HUES48 (cell line): Measurements from ENCODE around the gene NDUFS2.

Experiments used
- H3K27ac ChIP-seq: one replicate; pipeline ENCODE4 v1.7.0; 2013; ENCODE audit warnings: low read depth, low read length, inconsistent platforms
- H3K27me3 ChIP-seq: 2 replicates; pipeline ENCODE4 v1.6.1; 2013; ENCODE audit warnings: mild to moderate bottlenecking, low read length; ENCODE audit not compliant: control insufficient read depth, insufficient read depth
- H3K36me3 ChIP-seq: 2 replicates; pipeline ENCODE4 v1.6.1; 2013; ENCODE audit warnings: low read length; ENCODE audit not compliant: control insufficient read depth, insufficient read depth
- H3K4me1 ChIP-seq: 2 replicates; pipeline ENCODE4 v1.6.1; 2013; ENCODE audit warnings: mild to moderate bottlenecking, low read length; ENCODE audit not compliant: control insufficient read depth, insufficient read depth
- H3K4me3 ChIP-seq: 2 replicates; pipeline ENCODE4 v1.5.1; 2013; ENCODE audit warnings: mild to moderate bottlenecking, low read depth, low read length
- H3K9ac ChIP-seq: 2 replicates; pipeline ENCODE4 v1.6.1; 2013; ENCODE audit warnings: mild to moderate bottlenecking, low read depth, low read length, moderate library complexity
- H3K9me3 ChIP-seq: 2 replicates; pipeline ENCODE4 v1.6.1; 2013; ENCODE audit warnings: low read length; ENCODE audit not compliant: control insufficient read depth, insufficient read depth

NDUFS2 gene

GRCh38 chr1:161173711-161174110 is 28.5 kb upstream of the NDUFS2 start:
- no peak overlapping the region for H3K27ac ChIP-seq
- H3K9me3 ChIP-seq = no peaks in the 10 kb centered on the region
- no peak overlapping the region for H3K9ac ChIP-seq

GRCh38 chr1:161174911-161175310 is 27.3 kb upstream of the NDUFS2 start:
- Histone ChIP-seq H3K36me3 (peaks cover 53% of the 10 kb centered on the region), H3K9me3 (no peaks in the 10 kb centered on the region), H3K27ac (no peak overlapping the region), H3K27me3 (no peaks in the 10 kb centered on the region), H3K4me1 (peaks cover 9% of the 10 kb centered on the region; the same call in 1 of the 2 replicates), H3K4me3 (no peak overlapping the region), H3K9ac (no peak overlapping the region)

More at GRCh38 chr1:161173711-161174110, 28.5 kb upstream of the NDUFS2 start:
- no peak overlapping the region for H3K4me3 ChIP-seq
- H3K36me3 ChIP-seq = peaks cover 64% of the 10 kb centered on the region
- no peaks in the 10 kb centered on the region for H3K27me3 ChIP-seq
- peaks cover 9% of the 10 kb centered on the region; the same call in 1 of the 2 replicates for H3K4me1 ChIP-seq

GRCh38 chr1:161175771-161176453 is 26.3 kb upstream of the NDUFS2 start:
- Histone ChIP-seq H3K4me3 (peak overlapping the region; percentile 90; the same call in 1 of the 2 replicates), H3K36me3 (peaks cover 46% of the 10 kb centered on the region), H3K9ac (no peak overlapping the region), H3K27me3 (no peaks in the 10 kb centered on the region), H3K9me3 (no peaks in the 10 kb centered on the region), H3K27ac (no peak overlapping the region), H3K4me1 (peaks cover 9% of the 10 kb centered on the region; the same call in 1 of the 2 replicates)

GRCh38 chr1:161176468-161177111 is 25.6 kb upstream of the NDUFS2 start:
- Histone ChIP-seq H3K4me1 (peaks cover 9% of the 10 kb centered on the region; the same call in 1 of the 2 replicates), H3K27ac (peak overlapping the region; percentile 81), H3K9ac (peak overlapping the region; percentile 83; the same call in 1 of the 2 replicates), H3K27me3 (no peaks in the 10 kb centered on the region), H3K4me3 (peak overlapping the region; percentile 90), H3K36me3 (peaks cover 39% of the 10 kb centered on the region), H3K9me3 (no peaks in the 10 kb centered on the region)

GRCh38 chr1:161177112-161177935 is 24.8 kb upstream of the NDUFS2 start, which contains the start of gene B4GALT3:
Gene B4GALT3 (minus strand): TSS chr1:161177507. CDS start chr1:161176060, 1,447 bp downstream.
- peak within 1 kb of the TSS; percentile 90 for H3K4me3 ChIP-seq
- H3K27ac ChIP-seq = peak within 1 kb of the TSS; percentile 81
- H3K4me1 ChIP-seq = peaks cover 9% of the 10 kb centered on the region; the same call in 1 of the 2 replicates
- H3K9ac ChIP-seq = peak within 1 kb of the TSS; percentile 83
- H3K36me3 ChIP-seq = peaks cover 32% of the 10 kb centered on the region
- H3K9me3 ChIP-seq = no peaks in the 10 kb centered on the region
- no peaks in the 10 kb centered on the region for H3K27me3 ChIP-seq

GRCh38 chr1:161177936-161178244 is 24.3 kb upstream of the NDUFS2 start:
- Histone ChIP-seq H3K27ac (peak overlapping the region; percentile 81), H3K4me1 (peaks cover 9% of the 10 kb centered on the region; the same call in 1 of the 2 replicates), H3K27me3 (no peaks in the 10 kb centered on the region), H3K9me3 (no peaks in the 10 kb centered on the region), H3K9ac (no peak overlapping the region), H3K4me3 (peak overlapping the region; percentile 90), H3K36me3 (peaks cover 26% of the 10 kb centered on the region)

- no peak overlapping the region for H3K27ac ChIP-seq
- H3K4me1 ChIP-seq = peaks cover 9% of the 10 kb centered on the region; the same call in 1 of the 2 replicates
- H3K27me3 ChIP-seq = no peaks in the 10 kb centered on the region
- H3K4me3 ChIP-seq = no peak overlapping the region
- no peaks in the 10 kb centered on the region for H3K9me3 ChIP-seq
- peaks cover 11% of the 10 kb centered on the region for H3K36me3 ChIP-seq
- no peak overlapping the region for H3K9ac ChIP-seq
Measured at GRCh38 chr1:161179698-161180097, 22.5 kb upstream of the NDUFS2 start.

GRCh38 chr1:161180639-161181038 is 21.5 kb upstream of the NDUFS2 start:
- no peaks in the 10 kb centered on the region for H3K9me3 ChIP-seq
- H3K36me3 ChIP-seq = peaks cover 1% of the 10 kb centered on the region; the same call in 1 of the 2 replicates
- H3K9ac ChIP-seq = no peak overlapping the region
- no peak overlapping the region for H3K27ac ChIP-seq
- no peak overlapping the region for H3K4me3 ChIP-seq
- H3K27me3 ChIP-seq = no peaks in the 10 kb centered on the region
- H3K4me1 ChIP-seq = peaks cover 9% of the 10 kb centered on the region; the same call in 1 of the 2 replicates

GRCh38 chr1:161182214-161182613 is 20.0 kb upstream of the NDUFS2 start:
- H3K9me3 ChIP-seq = no peaks in the 10 kb centered on the region
- H3K27me3 ChIP-seq = no peaks in the 10 kb centered on the region
- H3K4me1 ChIP-seq = peaks cover 9% of the 10 kb centered on the region; the same call in 1 of the 2 replicates
- no peaks in the 10 kb centered on the region for H3K36me3 ChIP-seq
- H3K4me3 ChIP-seq = no peak overlapping the region
- no peak overlapping the region for H3K27ac ChIP-seq
- no peak overlapping the region for H3K9ac ChIP-seq

- H3K4me1 ChIP-seq = no peaks in the 10 kb centered on the region
- no peak overlapping the region for H3K27ac ChIP-seq
- H3K9ac ChIP-seq = no peak overlapping the region
- no peaks in the 10 kb centered on the region for H3K9me3 ChIP-seq
- H3K27me3 ChIP-seq = no peaks in the 10 kb centered on the region
- no peaks in the 10 kb centered on the region for H3K36me3 ChIP-seq
- H3K4me3 ChIP-seq = no peak overlapping the region
Measured at GRCh38 chr1:161185282-161185682, 16.9 kb upstream of the NDUFS2 start.
